Fibroblast of mammary gland (primary cell): ENCODE measurements around the gene MPZL2.

ENCODE experiments used
- DNase-seq: peaks from one replicate; pipeline ENCODE4 v3.0.0-alpha.2; 2010; ENCODE audit warnings: low read depth
- H3K4me3 ChIP-seq: 2 replicates; pipeline ENCODE4 v1.5.1; 2011; ENCODE audit warnings: low read depth, mild to moderate bottlenecking, low read length, moderate library complexity; ENCODE audit not compliant: control insufficient read depth
- CTCF ChIP-seq: conservative IDR thresholded peaks from 2 replicates; pipeline ENCODE4 v1.5.1; 2011; ENCODE audit warnings: low read depth, low read length, inconsistent platforms; ENCODE audit not compliant: control insufficient read depth, insufficient read depth

The MPZL2 gene

GRCh38 chr11:118283756-118284350, 19.8 kb upstream of the MPZL2 start:
- no peak for TF ChIP-seq CTCF
- no peak for DNase-seq
- H3K4me3 ChIP-seq, result no peak overlapping the region

GRCh38 chr11:118283037-118283636, 19.0 kb upstream of the MPZL2 start:
- H3K4me3 ChIP-seq, result no peak overlapping the region
- no peak for TF ChIP-seq CTCF
- no peak for DNase-seq

GRCh38 chr11:118282606-118283005, 18.5 kb upstream of the MPZL2 start:
- DNase-seq, result no peak
- TF ChIP-seq CTCF, result no peak
- no peak overlapping the region for H3K4me3 ChIP-seq

- TF ChIP-seq CTCF, result no peak
- no peak overlapping the region for H3K4me3 ChIP-seq
- no peak for DNase-seq
Measured at GRCh38 chr11:118281284-118281683, 17.2 kb upstream of the MPZL2 start.

- peak; percentile 36 for DNase-seq
- no peak for TF ChIP-seq CTCF
- no peak overlapping the region for H3K4me3 ChIP-seq
Measured at GRCh38 chr11:118277312-118277711, 13.2 kb upstream of the MPZL2 start.

GRCh38 chr11:118276422-118276821, 12.3 kb upstream of the MPZL2 start:
- no peak for TF ChIP-seq CTCF
- no peak for DNase-seq
- no peak overlapping the region for H3K4me3 ChIP-seq

- no peak overlapping the region for H3K4me3 ChIP-seq
- peak; percentile 6 for DNase-seq
- TF ChIP-seq CTCF, result no peak
Measured at GRCh38 chr11:118275176-118275575, 11.1 kb upstream of the MPZL2 start.
